ENCODE results near the gene FAM199X. TPM values are rescaled to one million over a fixed set of nuclear protein-coding genes. Genes with fewer than 3 reads are reported as not detected.

Gene FAM199X
- total RNA-seq, 1 experiment from 2014 or later: 12.1 TPM

DNA sequence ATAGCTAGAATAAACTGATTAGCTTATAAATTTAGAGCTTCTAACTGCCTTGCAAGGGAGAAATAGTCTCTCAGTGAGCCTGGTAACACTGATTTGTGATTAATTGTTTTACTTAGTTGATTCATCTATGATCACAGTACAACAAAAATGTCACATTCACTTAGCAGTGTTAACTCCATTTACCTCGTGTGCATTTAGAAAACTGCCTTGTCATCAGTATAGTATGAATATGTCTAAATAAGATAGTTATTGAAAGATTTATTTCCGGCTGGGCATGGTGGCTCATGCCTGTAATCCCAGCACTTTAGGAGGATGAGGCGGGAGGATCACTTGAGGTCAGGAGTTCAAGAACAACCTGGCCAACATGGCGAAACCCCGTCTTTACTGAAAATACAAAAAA, 39.3 kb downstream of the FAM199X start:
- H3K4ac ChIP-seq (ENCODE audit: low read depth, low read length): no peak overlapping the region
- H2BK20ac ChIP-seq (ENCODE audit: low read depth, low read length, poor library complexity, severe bottlenecking): no peak overlapping the region
- no peak overlapping the region for H2BK15ac ChIP-seq (ENCODE audit: low read depth, low read length)
- WGBS (ENCODE audit: extremely low coverage, insufficient read length, low lambda C conversion rate): no CpG with 5 or more reads among the region's 5 CpGs
- peaks cover 0 to 37% of the 10 kb centered on the region in 2 experiments; a peak in 3 of 5 replicates for H3K9me3 Mint-ChIP-seq
- no peaks in the 10 kb centered on the region for H3K4me1 Mint-ChIP-seq
- H3K4me1 ChIP-seq (ENCODE audit: insufficient read depth, low read length): no peaks in the 10 kb centered on the region
- no peak overlapping the region for H2BK5ac ChIP-seq (ENCODE audit: insufficient read length, low read length)
- H2AFZ ChIP-seq (ENCODE audit: low read length): no peak overlapping the region
- H3K56ac ChIP-seq (ENCODE audit: insufficient read length, low read depth, low read length): no peak overlapping the region
- peaks cover 19% of the 10 kb centered on the region for H3K27me3 Mint-ChIP-seq (ENCODE audit: low read depth)
- no peak overlapping the region for H2BK12ac ChIP-seq (ENCODE audit: insufficient read length, low read depth, low read length)
- H3K9me3 ChIP-seq (ENCODE audit: control insufficient read depth, low read depth, low read length): peaks cover 6% of the 10 kb centered on the region
- H3K9ac ChIP-seq (ENCODE audit: extremely low read depth, insufficient read length, low read length): no peak overlapping the region
- no peak overlapping the region for H3K14ac ChIP-seq (ENCODE audit: insufficient read depth, low read length)
- H4K8ac ChIP-seq (replicated peaks; ENCODE audit: insufficient read length, low read depth, low read length): no peak overlapping the region
- H3K27ac ChIP-seq (ENCODE audit: insufficient read length, low read depth, low read length): no peak overlapping the region
- no peaks in the 10 kb centered on the region for H4K20me1 ChIP-seq (ENCODE audit: control insufficient read depth, insufficient read depth, insufficient read length)
- no peaks in the 10 kb centered on the region for H3K27me3 ChIP-seq (ENCODE audit: insufficient read depth, low read length)
- H4K91ac ChIP-seq (ENCODE audit: insufficient read length, low read depth, low read length): no peak overlapping the region
- no peaks in the 10 kb centered on the region for H3K79me1 ChIP-seq (ENCODE audit: insufficient read depth, low read depth, low read length, poor library complexity, severe bottlenecking)
- no peak overlapping the region for H4K5ac ChIP-seq (ENCODE audit: insufficient read length, low read depth, low read length)
- H3K36me3 Mint-ChIP-seq (ENCODE audit: insufficient read depth in 1 of 3, low read depth in 3 of 3): peaks cover 0 to 3% (median 0%) of the 10 kb centered on the region in 3 experiments; a peak in 2 of 7 replicates
- no peak overlapping the region for H3T11ph ChIP-seq (ENCODE audit: low read length)
- H3K18ac ChIP-seq (ENCODE audit: insufficient read length, low read depth, low read length): no peak overlapping the region
- H3K27ac Mint-ChIP-seq: no peak overlapping the region
- H3K23ac ChIP-seq (ENCODE audit: insufficient read length, low read depth, low read length): no peak overlapping the region
- H3K4me3 Mint-ChIP-seq: no peak overlapping the region
- H3K23me2 ChIP-seq (ENCODE audit: insufficient read length, low read depth, low read length, poor library complexity, severe bottlenecking): no peaks in the 10 kb centered on the region
- DNase-seq: no peak
- H3K79me2 ChIP-seq (ENCODE audit: insufficient read depth, low read length): no peaks in the 10 kb centered on the region
- TF ChIP-seq, protein P1, sequence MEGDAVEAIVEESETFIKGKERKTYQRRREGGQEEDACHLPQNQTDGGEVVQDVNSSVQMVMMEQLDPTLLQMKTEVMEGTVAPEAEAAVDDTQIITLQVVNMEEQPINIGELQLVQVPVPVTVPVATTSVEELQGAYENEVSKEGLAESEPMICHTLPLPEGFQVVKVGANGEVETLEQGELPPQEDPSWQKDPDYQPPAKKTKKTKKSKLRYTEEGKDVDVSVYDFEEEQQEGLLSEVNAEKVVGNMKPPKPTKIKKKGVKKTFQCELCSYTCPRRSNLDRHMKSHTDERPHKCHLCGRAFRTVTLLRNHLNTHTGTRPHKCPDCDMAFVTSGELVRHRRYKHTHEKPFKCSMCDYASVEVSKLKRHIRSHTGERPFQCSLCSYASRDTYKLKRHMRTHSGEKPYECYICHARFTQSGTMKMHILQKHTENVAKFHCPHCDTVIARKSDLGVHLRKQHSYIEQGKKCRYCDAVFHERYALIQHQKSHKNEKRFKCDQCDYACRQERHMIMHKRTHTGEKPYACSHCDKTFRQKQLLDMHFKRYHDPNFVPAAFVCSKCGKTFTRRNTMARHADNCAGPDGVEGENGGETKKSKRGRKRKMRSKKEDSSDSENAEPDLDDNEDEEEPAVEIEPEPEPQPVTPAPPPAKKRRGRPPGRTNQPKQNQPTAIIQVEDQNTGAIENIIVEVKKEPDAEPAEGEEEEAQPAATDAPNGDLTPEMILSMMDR (conservative IDR thresholded peaks at IDR 0.05): no peak
- no peak overlapping the region for H2AK5ac ChIP-seq (ENCODE audit: insufficient read length, low read length)
- no peak overlapping the region for H3K4me2 ChIP-seq (ENCODE audit: insufficient read depth, insufficient read length, low read length)
- no peak overlapping the region for H2BK120ac ChIP-seq (ENCODE audit: low read depth, low read length, poor library complexity, severe bottlenecking)

Data from H9 (cell line).